Mucosa of rectum (tissue), 2 donors: ENCODE data around the gene VPS16.

ENCODE experiments used
- H3K27ac ChIP-seq, 2 donors: one replicate each; pipeline ENCODE4 v1.7.0; 2013; ENCODE audit warnings: inconsistent platforms in 2 of 2, low read depth in 2 of 2, low read length in 2 of 2
- H3K27me3 ChIP-seq, 2 donors: one replicate each; pipeline ENCODE4 v1.7.0; 2013; ENCODE audit warnings: low read length in 2 of 2; ENCODE audit not compliant: control insufficient read depth in 2 of 2, insufficient read depth in 2 of 2
- H3K36me3 ChIP-seq, 2 donors: one replicate each; pipeline ENCODE4 v1.7.0; 2013; ENCODE audit warnings: low read length in 2 of 2; ENCODE audit not compliant: control insufficient read depth in 2 of 2, insufficient read depth in 2 of 2
- H3K4me1 ChIP-seq, 2 donors: one replicate each; pipeline ENCODE4 v1.7.0; 2013; ENCODE audit warnings: low read length in 2 of 2, mild to moderate bottlenecking in 1 of 2; ENCODE audit not compliant: control insufficient read depth in 2 of 2, insufficient read depth in 2 of 2
- H3K4me3 ChIP-seq, 2 donors: one replicate each; pipeline ENCODE4 v1.7.0; 2013; ENCODE audit warnings: low read length in 2 of 2
- H3K9ac ChIP-seq, 2 donors: one replicate each; pipeline ENCODE4 v1.7.0; 2013; ENCODE audit warnings: low read length in 2 of 2, low read depth in 1 of 2, mild to moderate bottlenecking in 1 of 2
- H3K9me3 ChIP-seq, 2 donors: one replicate each; pipeline ENCODE4 v1.7.0; 2013; ENCODE audit warnings: low read length in 2 of 2; ENCODE audit not compliant: control insufficient read depth in 2 of 2
- donor health status: healthy.
- donor health status: Normal muscosa, but diverticular disease.

Gene VPS16

DNA sequence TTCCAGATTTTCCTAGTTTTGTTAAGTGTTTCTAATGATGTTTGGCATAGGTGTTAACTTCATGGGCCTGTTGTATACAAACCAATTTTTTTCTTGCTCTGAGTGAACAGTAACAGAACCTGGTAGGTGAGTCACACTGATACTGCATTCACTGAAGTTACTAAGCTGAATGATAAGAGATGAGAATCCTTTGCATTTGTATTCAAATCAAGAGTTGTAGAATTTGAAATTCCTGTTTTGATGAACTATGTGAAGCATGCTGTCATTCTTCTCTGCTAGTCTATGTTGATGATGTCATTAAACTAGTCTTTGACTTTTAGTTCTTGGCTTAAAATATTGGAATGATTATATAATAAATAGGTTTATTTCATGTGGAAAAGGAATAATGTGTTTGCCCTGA is 70.7 kb downstream of the VPS16 start:
- Histone ChIP-seq H3K27ac (no peak overlapping the region), H3K27me3 (no peaks in the 10 kb centered on the region), H3K4me3 (no peak overlapping the region), H3K36me3 (no peaks in the 10 kb centered on the region), H3K4me1 (no peaks in the 10 kb centered on the region), H3K9me3 (no peaks in the 10 kb centered on the region), H3K9ac (no peak overlapping the region)

DNA sequence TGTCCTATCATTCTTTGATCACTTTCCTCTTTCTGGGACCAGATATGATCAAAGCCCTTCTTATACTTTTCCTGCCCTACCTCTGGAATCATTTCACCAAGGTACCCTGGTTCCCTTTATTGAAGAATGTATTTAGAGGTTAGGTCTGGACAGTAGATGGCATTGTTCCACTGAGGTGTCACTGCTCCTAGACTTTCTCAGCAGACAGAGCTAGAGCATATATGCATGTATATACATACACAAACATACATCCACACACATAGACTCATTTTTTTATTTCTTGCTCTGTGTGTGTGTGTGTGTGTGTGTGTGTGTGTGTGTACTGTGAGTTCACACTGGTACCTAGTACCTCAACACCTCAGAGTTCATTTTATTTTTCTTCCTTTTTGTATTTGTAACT is 73.6 kb downstream of the VPS16 start:
- H3K4me1 ChIP-seq, result peaks cover 4 to 9% of the 10 kb centered on the region in 2 donors
- H3K9me3 ChIP-seq, result no peaks in the 10 kb centered on the region
- H3K27me3 ChIP-seq, result no peaks in the 10 kb centered on the region
- H3K36me3 ChIP-seq, result no peaks in the 10 kb centered on the region
- H3K9ac ChIP-seq, result no peak overlapping the region
- no peak overlapping the region for H3K4me3 ChIP-seq
- no peak overlapping the region for H3K27ac ChIP-seq
